Neural progenitor cell (in vitro differentiated cells): ENCODE data around the gene OTUD3. TPM values are rescaled to one million over a fixed set of nuclear protein-coding genes. Genes with fewer than 3 reads are reported as not detected.
A peak's percentile ranks its signal among the peaks of the same experiment; 100 is the strongest.

Experiments
- DNase-seq: peaks from one replicate; pipeline ENCODE4 v3.0.0-alpha.2; 2016; ENCODE audit warnings: low spot score
- H2AFZ ChIP-seq: fragments of 200-600 bp; sonication (generic); replicated peaks from 2 replicates; pipeline ENCODE4 v1.6.1; 2016; ENCODE audit warnings: antibody characterized with exemption
- H3F3A ChIP-seq: fragments of 200-600 bp; sonication (generic); 2 replicates; pipeline ENCODE4 v1.6.1; 2016; ENCODE audit warnings: antibody characterized with exemption, low read depth
- H3K27ac ChIP-seq: fragments of 200-600 bp; sonication (generic); 2 replicates; pipeline ENCODE4 v1.5.1; 2016; ENCODE audit warnings: mild to moderate bottlenecking
- H3K27me3 ChIP-seq: fragments of 200-600 bp; sonication (generic); 2 replicates; pipeline ENCODE4 v1.6.1; 2016; ENCODE audit warnings: mild to moderate bottlenecking, moderate library complexity
- H3K36me3 ChIP-seq: fragments of 200-600 bp; sonication (generic); 2 replicates; pipeline ENCODE4 v1.5.1; 2016
- H3K4me1 ChIP-seq: fragments of 200-600 bp; sonication (generic); 2 replicates; pipeline ENCODE4 v1.6.1; 2016; ENCODE audit warnings: mixed run types
- H3K4me2 ChIP-seq: fragments of 200-600 bp; sonication (generic); 2 replicates; pipeline ENCODE4 v1.6.1; 2016
- H3K4me3 ChIP-seq: fragments of 200-600 bp; sonication (generic); 2 replicates; pipeline ENCODE4 v1.5.1; 2016
- H3K79me2 ChIP-seq: fragments of 200-600 bp; sonication (generic); 2 replicates; pipeline ENCODE4 v1.6.1; 2016; ENCODE audit warnings: low read depth
- H3K9ac ChIP-seq: fragments of 200-600 bp; sonication (generic); 2 replicates; pipeline ENCODE4 v1.6.1; 2016
- H3K9me3 ChIP-seq: fragments of 200-600 bp; sonication (generic); 2 replicates; pipeline ENCODE4 v1.5.1; 2016; ENCODE audit warnings: low read depth
- H4K20me1 ChIP-seq: fragments of 200-600 bp; sonication (generic); 2 replicates; pipeline ENCODE4 v1.6.1; 2016; ENCODE audit warnings: low read depth
- H3K27ac Mint-ChIP-seq: 3 replicates; pipeline ENCODE4 v1.8.0; 2021; ENCODE audit warnings: mixed read lengths
- H3K27me3 Mint-ChIP-seq: 2 replicates; pipeline ENCODE4 v1.8.0; 2022; ENCODE audit warnings: low read depth, mild to moderate bottlenecking, inconsistent platforms, moderate library complexity, mixed read lengths; ENCODE audit not compliant: insufficient read depth
- H3K36me3 Mint-ChIP-seq: 3 replicates; pipeline ENCODE4 v1.8.0; 2021; ENCODE audit warnings: mixed read lengths
- H3K4me1 Mint-ChIP-seq: 3 replicates; pipeline ENCODE4 v1.8.0; 2021; ENCODE audit warnings: mixed read lengths
- H3K4me3 Mint-ChIP-seq: 3 replicates; pipeline ENCODE4 v1.8.0; 2021; ENCODE audit warnings: mild to moderate bottlenecking, moderate library complexity, mixed read lengths
- H3K9me3 Mint-ChIP-seq: 3 replicates; pipeline ENCODE4 v1.8.0; 2020; ENCODE audit warnings: mixed read lengths
- CTCF ChIP-seq: fragments of 200-600 bp; sonication (generic); IDR thresholded peaks from 2 replicates; pipeline ENCODE4 v1.5.1; 2017; ENCODE audit warnings: antibody characterized with exemption, mild to moderate bottlenecking
- EZH2 ChIP-seq: fragments of 200-600 bp; sonication (generic); IDR thresholded peaks from 2 replicates; pipeline ENCODE4 v1.6.1; 2017; ENCODE audit warnings: antibody characterized with exemption, mild to moderate bottlenecking, moderate library complexity
- EZH2phosphoT487 ChIP-seq: fragments of 200-600 bp; sonication (generic); IDR thresholded peaks from 2 replicates; pipeline ENCODE4 v1.6.1; 2017; ENCODE audit warnings: antibody characterized with exemption
- total RNA-seq: library from RNA; depleted of rRNA; stranded (reverse); fragments of >200 nt; gene quantifications from 2 replicates; pipeline ENCODE4 v1.2.3, GENCODE V29; 2015; ENCODE audit warnings: low replicate concordance

Gene OTUD3
- total RNA-seq, 1 donor from 2014 or later: 28.6 TPM

GRCh38 chr1:19910650-19911049 lies 28.5 kb downstream of the OTUD3 start:
- Histone ChIP-seq H4K20me1 (peaks cover 3% of the 10 kb centered on the region), H3K4me1 (no peaks in the 10 kb centered on the region), H2AFZ (no peak overlapping the region), H3K27me3 (no peaks in the 10 kb centered on the region), H3F3A (no peaks in the 10 kb centered on the region), H3K4me2 (no peak overlapping the region), H3K4me3 (no peak overlapping the region), H3K9ac (no peak overlapping the region), H3K79me2 (no peaks in the 10 kb centered on the region), H3K36me3 (peaks cover 7% of the 10 kb centered on the region), H3K27ac (no peak overlapping the region), H3K9me3 (no peaks in the 10 kb centered on the region)
- Mint-ChIP-seq H3K9me3 (no peaks in the 10 kb centered on the region), H3K4me1 (no peaks in the 10 kb centered on the region), H3K27me3 (no peaks in the 10 kb centered on the region), H3K4me3 (no peak overlapping the region), H3K27ac (no peak overlapping the region), H3K36me3 (peaks cover 39% of the 10 kb centered on the region)
- no peak for DNase-seq
- TF ChIP-seq EZH2phosphoT487 (no peak), CTCF (no peak), EZH2 (no peak)

GRCh38 chr1:19918057-19918456 lies 35.9 kb downstream of the OTUD3 start:
- H4K20me1 ChIP-seq: no peaks in the 10 kb centered on the region
- no peak overlapping the region for H2AFZ ChIP-seq
- no peaks in the 10 kb centered on the region for H3K36me3 ChIP-seq
- peak; percentile 91 for DNase-seq
- no peaks in the 10 kb centered on the region for H3F3A ChIP-seq
- H3K27ac ChIP-seq: no peak overlapping the region
- no peak overlapping the region for H3K9ac ChIP-seq
- Mint-ChIP-seq H3K27ac (no peak overlapping the region), H3K4me1 (peaks cover 14% of the 10 kb centered on the region), H3K27me3 (peaks cover 4% of the 10 kb centered on the region), H3K4me3 (no peak overlapping the region), H3K9me3 (no peaks in the 10 kb centered on the region), H3K36me3 (peaks cover 3% of the 10 kb centered on the region)
- H3K4me1 ChIP-seq: peaks cover under 1% of the 10 kb centered on the region
- no peaks in the 10 kb centered on the region for H3K27me3 ChIP-seq
- H3K79me2 ChIP-seq: no peaks in the 10 kb centered on the region
- no peaks in the 10 kb centered on the region for H3K9me3 ChIP-seq
- no peak overlapping the region for H3K4me2 ChIP-seq
- TF ChIP-seq CTCF: peak; percentile 96
- no peak for TF ChIP-seq EZH2phosphoT487
- H3K4me3 ChIP-seq: no peak overlapping the region

GRCh38 chr1:19920132-19920710 lies 38.0 kb downstream of the OTUD3 start:
- DNase-seq: no peak
- Histone ChIP-seq H2AFZ (no peak overlapping the region), H3K79me2 (no peaks in the 10 kb centered on the region), H3K9ac (no peak overlapping the region), H3K27me3 (no peaks in the 10 kb centered on the region), H3K27ac (no peak overlapping the region), H3K9me3 (no peaks in the 10 kb centered on the region), H3F3A (no peaks in the 10 kb centered on the region), H3K4me1 (peaks cover 10% of the 10 kb centered on the region), H3K4me2 (no peak overlapping the region), H4K20me1 (no peaks in the 10 kb centered on the region), H3K36me3 (no peaks in the 10 kb centered on the region), H3K4me3 (no peak overlapping the region)
- Mint-ChIP-seq H3K4me1 (peaks cover 14% of the 10 kb centered on the region), H3K9me3 (no peaks in the 10 kb centered on the region), H3K27ac (no peak overlapping the region), H3K27me3 (peaks cover 5% of the 10 kb centered on the region), H3K4me3 (no peak overlapping the region), H3K36me3 (no peaks in the 10 kb centered on the region)
- TF ChIP-seq CTCF (no peak), EZH2phosphoT487 (no peak), EZH2 (no peak)
